NCI-H2196 (cell line): Measurements from ENCODE around the gene OTOG.

Experiments
- DNase-seq: peaks from one replicate; lab custom pipeline; 2025; ENCODE audit not compliant: unreplicated experiment; lab: John Stamatoyannopoulos, UW

OTOG gene

DNA sequence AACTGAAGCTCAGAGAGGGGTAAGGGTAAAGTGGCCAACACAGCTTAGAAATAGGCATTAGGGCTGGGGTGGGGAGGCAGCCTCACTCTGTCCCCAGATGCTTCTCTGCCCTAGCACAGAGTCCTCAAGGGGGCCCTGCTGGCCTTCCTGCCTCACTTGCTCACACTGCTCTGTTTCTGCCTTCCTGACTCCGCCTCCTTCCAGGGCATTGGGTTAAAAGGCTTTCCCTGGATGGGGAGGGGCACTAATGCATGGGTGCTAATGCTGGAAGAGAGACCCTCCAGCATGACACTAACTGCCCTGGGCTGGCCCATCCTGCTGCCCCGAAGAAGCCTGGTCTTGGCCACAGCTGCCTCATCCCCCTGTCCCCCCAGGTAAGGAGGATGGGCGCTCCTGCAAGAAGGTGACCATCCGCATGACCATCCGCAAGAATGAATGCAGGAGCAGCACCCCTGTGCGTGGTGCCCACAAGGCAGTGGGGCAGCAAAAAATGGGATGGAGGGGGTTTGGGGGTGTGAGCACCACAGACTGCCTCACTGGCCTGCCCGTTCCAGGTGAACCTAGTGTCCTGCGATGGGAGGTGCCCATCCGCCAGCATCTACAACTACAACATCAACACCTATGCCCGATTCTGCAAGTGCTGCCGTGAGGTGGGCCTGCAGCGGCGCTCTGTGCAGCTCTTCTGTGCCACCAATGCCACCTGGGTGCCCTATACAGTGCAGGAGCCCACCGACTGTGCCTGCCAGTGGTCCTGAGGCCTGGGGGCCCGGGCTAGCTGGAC lies 98.3 kb downstream of the OTOG start:
- no peak for DNase-seq

DNA sequence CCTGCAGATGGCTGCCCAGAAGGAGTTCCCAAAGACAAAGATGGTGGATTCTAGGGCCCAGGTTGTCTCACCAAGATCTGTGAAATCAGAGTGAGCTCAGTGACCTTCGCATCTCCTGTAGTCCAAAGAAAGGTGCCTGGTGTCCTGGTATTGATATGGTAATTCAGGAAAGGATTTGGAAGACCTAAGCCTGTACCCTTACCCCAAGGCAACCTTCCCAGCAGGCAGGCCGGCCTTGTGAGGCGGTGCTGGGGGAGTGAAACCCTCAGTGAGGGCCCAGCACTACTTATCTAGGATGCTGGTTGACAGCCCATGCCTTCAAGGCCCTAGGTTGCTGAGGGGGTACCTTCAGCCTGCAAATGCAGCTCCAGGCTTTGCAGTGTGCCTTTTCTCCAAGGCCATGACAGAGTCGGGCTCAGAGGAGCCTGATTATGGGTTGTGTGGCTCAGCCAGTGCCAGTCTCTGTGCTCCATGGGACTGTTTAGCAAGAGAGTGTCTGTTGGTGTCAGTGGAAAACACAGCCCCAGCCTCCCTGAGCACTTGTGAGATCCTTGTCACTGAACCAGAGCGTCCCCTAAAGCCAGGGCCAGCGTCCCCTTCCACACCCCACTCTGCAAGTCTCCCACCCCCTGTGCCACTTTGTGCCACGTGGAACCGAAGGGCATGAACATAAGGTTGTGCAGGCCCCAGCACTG lies 99.5 kb downstream of the OTOG start:
- DNase-seq, result no peak

- no peak for DNase-seq
Observed at GRCh38 chr11:17648528-17648927, 101.5 kb downstream of the OTOG start.

DNA sequence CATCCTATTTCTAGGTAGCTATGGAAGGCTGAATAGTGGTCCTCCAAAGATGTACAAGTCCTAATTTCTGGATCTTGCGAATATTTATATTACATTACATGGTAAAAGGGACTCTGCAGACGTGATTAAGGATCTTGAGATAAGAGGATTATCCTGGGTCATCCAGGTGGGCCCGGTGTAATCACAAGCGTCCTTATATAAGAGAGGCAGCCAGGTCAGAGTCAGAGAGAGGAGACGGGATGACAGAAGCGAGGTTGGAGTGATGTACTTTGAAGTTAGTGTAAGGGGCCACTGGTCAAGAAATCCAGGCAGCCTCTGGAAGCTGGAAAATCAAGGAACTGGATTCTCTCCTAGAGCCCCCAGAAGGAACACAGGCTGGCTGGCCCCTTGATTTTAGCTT lies 102.2 kb downstream of the OTOG start:
- DNase-seq, result no peak

- no peak for DNase-seq
Observed at GRCh38 chr11:17649696-17650095, 102.6 kb downstream of the OTOG start.

DNA sequence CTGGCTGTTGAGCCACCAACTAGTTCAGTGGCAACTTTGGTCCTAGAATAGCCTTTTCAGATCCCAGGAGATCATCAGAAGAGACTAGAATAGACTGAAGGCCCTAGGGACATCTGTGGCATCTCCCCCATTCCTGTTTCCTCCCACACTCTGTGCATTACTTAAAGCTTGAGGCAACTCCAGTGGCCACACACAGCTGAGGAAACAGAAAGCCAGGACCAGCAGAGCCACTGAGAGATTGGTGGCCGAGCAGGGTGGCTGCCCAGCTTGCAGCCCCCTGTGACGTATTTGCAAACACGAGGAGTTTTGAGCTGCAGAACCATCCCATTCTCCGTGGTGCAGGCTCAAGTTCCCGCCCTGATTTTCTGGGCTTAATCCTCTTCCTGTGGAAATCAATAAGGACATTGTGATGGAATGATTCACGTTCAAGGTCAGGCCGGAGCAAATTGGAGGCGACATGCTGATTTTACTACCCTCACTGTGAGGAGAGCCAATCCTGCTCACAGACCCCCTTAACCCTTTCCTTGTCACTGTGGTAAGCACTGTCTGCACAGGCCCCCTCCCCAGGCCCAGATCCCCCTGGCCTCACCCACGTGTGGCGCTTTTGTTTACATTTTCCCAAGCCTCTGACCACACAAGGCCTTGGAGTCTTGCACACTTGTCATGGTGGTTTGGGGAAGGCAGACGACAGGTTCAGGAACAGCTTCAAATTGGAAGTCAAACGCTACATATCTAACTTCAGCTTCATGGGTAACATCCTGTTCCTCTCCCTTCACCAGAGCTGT lies 103.3 kb downstream of the OTOG start:
- DNase-seq, result no peak

DNA sequence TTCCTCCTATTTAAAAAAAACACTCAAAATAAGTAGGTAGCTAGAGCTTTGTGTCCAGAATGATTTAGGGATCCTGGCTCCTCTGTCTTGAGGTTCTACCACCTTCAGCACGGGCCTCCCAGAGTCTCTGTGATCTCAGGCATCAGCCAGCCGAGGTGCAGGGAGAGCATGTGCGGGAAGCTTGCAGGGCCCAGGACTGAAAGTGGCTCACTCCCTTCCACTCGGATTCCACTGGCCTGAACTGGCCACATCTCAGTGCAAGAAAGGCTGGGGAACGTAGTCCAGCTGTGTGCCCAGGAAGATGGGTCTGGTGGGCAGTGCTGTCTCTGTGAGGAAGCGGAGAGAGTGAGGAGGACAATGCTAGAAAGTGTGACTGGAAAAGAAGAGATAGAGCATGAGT lies 104.0 kb downstream of the OTOG start:
- no peak for DNase-seq

- DNase-seq, result no peak
Observed at GRCh38 chr11:17651681-17652080, 104.6 kb downstream of the OTOG start.

DNA sequence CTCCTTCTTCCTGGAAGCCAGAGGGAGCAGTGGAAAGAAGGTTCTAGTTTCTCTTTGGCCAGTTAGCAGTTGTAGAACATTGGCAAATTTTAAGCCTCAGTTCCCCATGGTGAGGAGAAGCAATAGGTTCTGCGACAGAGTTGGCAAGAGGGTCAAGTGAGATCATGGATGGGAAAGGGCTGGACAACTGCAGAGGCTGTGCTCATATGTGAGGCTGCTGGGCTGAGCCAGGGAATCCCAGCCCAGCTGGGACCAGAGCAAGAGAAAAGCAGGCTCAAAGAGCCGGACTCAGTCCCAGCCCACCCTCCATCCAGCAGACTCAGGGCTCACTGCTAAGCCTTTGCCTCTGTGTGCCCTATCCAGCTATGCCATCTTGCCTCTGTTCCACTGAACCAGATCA lies 105.5 kb downstream of the OTOG start:
- no peak for DNase-seq

GRCh38 chr11:17653611-17654010 lies 106.6 kb downstream of the OTOG start:
- DNase-seq, result no peak

DNA sequence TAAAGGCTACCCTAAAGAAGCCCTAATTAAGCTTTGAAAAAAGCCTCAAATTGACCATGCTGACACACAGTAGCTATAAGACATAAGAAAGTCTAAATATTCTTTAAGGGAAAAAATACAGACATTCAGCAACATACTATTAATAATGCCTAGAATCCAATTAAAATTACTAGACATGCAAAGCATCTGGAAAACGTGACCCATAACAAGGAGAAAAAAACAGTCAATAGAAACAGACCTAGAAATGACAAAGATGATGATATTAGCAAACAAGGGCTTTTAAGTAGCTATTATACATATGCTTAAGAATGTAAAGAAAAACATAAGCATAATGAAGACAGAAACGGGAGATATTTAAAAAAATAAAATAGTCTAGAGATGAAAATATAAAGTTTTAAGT lies 108.6 kb downstream of the OTOG start:
- DNase-seq, result no peak

- no peak for DNase-seq
Observed at GRCh38 chr11:17658211-17658610, 111.2 kb downstream of the OTOG start.

DNA sequence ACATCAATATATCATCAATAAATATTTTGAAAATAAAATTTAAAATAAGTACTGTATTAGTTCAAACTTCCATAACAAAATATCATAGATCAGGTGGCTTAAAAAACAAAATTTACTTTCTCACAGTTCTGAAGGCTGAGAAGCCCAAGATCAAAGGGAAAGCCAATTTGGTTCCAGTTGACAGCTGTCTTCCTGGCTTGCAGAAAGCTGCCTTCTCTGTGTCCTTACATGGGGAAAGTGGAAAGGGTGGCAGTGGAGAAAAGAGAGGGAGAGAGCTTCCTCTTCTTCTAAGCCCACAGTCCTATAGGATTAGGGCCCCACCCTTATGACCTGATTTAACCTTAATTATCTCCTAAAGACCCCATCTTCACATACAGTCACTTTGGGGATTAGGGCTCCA lies 121.1 kb downstream of the OTOG start:
- DNase-seq, result no peak

GRCh38 chr11:17672469-17672868 lies 125.4 kb downstream of the OTOG start:
- DNase-seq, result no peak

DNA sequence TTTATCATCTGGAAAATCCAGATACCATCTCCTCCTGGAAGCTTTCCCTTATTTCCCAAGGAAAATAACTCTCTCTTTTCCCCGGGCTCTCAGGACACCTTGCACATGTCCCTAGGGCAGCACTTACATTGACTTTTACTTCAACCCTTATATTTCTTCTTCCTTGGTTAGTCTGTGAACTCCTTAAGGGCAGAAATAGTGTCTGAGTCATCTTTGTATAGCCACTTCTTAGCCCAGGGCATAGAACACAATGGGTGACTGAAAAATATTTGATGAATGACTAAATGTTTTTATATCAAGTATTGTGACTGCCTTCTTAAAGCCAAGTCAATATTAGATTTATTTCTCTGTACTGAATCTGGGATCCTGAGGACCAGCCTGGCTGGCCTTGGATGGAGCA lies 126.9 kb downstream of the OTOG start:
- no peak for DNase-seq

DNA sequence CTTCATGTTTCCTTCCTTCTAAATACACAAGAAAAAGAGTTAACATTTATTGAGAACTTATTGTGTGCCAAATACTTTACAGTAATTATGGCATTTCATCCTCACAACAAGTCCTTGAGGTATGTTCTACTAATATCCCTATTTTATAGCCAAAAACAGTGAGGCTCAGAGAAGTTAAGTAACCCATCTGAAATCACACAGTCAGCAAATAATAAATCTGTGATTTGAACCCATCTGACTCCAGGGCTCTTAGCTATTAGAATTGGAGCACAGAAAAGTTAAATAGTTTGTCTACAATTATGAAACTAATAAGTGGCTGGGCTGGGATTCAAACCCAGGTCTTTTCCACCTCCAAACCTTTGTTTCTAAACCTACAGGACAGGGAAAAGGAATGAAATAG lies 135.8 kb downstream of the OTOG start:
- DNase-seq, result no peak

GRCh38 chr11:17683377-17684161 lies 136.5 kb downstream of the OTOG start:
- peak; percentile 54 for DNase-seq

GRCh38 chr11:17684550-17684949 lies 137.5 kb downstream of the OTOG start:
- no peak for DNase-seq

DNA sequence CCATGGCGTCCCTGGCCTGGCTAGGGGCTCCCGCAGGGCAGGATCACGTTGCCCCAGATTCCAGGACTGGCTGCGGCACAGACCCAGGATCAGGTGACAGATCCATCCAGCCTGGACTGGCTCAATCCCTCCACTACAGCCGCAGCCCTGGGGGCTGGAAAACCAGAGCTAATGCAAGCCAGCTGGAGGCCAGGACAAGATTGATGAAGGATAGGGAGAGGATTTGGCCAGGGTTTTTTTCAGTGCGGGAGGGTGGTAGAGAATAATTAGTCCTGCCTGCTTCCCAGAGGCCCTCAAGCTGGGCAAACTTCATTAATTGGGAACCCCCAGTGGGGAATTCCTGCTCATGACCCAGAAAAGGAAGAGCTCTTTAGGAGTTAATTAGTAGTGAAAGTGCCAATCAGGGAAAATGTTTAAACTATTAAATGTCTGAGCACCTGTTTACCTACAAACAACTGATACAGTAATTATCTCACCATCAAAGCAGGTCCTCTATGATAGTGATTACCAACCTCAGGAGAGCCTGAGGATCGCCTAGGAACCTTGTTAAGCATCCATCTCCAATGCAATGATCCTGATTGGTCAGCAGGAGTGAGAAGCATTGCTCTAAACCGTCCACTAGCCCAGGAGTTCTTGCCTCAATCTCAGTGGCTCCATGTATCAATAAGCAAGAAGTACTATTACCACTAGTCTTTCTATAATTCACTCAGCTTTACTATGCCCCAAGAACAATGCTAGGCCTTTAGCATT lies 139.3 kb downstream of the OTOG start:
- DNase-seq, result no peak

DNA sequence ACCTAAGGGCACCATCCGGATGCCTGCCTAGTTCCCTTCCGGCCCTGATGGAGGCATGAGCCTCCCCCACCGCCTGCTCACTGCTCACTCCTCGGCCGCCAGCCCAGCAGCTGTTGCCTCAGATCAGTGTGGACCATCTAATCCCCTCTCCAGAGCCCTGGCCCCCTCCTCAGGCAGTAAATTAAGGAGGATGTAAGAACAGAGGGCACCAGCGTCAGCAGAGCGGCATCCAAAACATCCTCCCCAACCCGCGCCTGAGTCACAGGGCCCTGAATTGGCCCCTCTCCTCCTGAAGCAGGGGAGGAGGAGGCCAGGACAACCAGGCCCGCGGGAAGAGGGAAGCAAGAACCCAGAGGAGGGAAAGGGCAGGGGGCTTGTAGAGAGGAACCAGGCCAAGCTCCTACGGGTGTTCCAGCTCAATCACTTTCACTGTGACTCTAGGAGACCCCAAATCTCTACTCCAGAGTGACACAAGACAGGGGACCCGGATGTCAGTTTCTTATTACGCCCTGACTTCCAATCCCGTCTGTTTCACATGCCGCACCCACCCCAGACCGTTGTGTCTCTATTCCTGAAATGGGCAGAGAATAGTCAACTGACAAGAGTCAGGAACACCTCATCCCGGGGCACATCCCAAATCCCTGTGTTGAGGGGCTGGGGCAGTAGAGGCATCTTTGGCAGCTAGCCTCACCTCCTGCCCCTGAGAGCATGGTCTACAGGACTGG lies 141.0 kb downstream of the OTOG start:
- no peak for DNase-seq
